Measurements from ENCODE around the gene FAM234B. TPM values are rescaled to one million over a fixed set of nuclear protein-coding genes. Genes with fewer than 3 reads are reported as not detected.

FAM234B gene
- total RNA-seq, 1 donor from 2014 or later: 3.7 TPM

- Histone ChIP-seq H3K27me3 (ENCODE audit: control insufficient read depth in 3 of 3, insufficient read depth in 3 of 3, low read length in 3 of 3) (no peaks in the 10 kb centered on the region), H3K27ac (ENCODE audit: low read depth, low read length) (no peak overlapping the region), H3K4me3 (ENCODE audit: low read length in 3 of 3) (no peak overlapping the region), H3K9ac (ENCODE audit: low read depth in 1 of 3, low read length in 3 of 3) (no peak overlapping the region), H3K36me3 (ENCODE audit: control insufficient read depth in 3 of 3, insufficient read depth in 3 of 3, low read length in 3 of 3) (no peaks in the 10 kb centered on the region), H3K9me3 (ENCODE audit: control insufficient read depth in 3 of 3, low read length in 3 of 3) (no peaks in the 10 kb centered on the region), H3K4me1 (ENCODE audit: control insufficient read depth in 3 of 3, insufficient read depth in 3 of 3, low read length in 3 of 3) (peaks cover 0 to 2% (median 0%) of the 10 kb centered on the region in 3 donors)
Measured at GRCh38 chr12:13121568-13121967, 77.4 kb downstream of the FAM234B start.

- Histone ChIP-seq H3K27me3 (ENCODE audit: control insufficient read depth in 3 of 3, insufficient read depth in 3 of 3, low read length in 3 of 3) (no peaks in the 10 kb centered on the region), H3K9me3 (ENCODE audit: control insufficient read depth in 3 of 3, low read length in 3 of 3) (no peaks in the 10 kb centered on the region), H3K4me1 (ENCODE audit: control insufficient read depth in 3 of 3, insufficient read depth in 3 of 3, low read length in 3 of 3) (no peaks in the 10 kb centered on the region), H3K27ac (ENCODE audit: low read depth, low read length) (no peak overlapping the region), H3K36me3 (ENCODE audit: control insufficient read depth in 3 of 3, insufficient read depth in 3 of 3, low read length in 3 of 3) (no peaks in the 10 kb centered on the region), H3K9ac (ENCODE audit: low read depth in 1 of 3, low read length in 3 of 3) (no peak overlapping the region), H3K4me3 (ENCODE audit: low read length in 3 of 3) (no peak overlapping the region)
Measured at GRCh38 chr12:13124656-13125505, 80.7 kb downstream of the FAM234B start.

- Histone ChIP-seq H3K9ac (ENCODE audit: low read depth in 1 of 3, low read length in 3 of 3) (no peak overlapping the region), H3K27ac (ENCODE audit: low read depth, low read length) (no peak overlapping the region), H3K27me3 (ENCODE audit: control insufficient read depth in 3 of 3, insufficient read depth in 3 of 3, low read length in 3 of 3) (no peaks in the 10 kb centered on the region), H3K4me1 (ENCODE audit: control insufficient read depth in 3 of 3, insufficient read depth in 3 of 3, low read length in 3 of 3) (no peaks in the 10 kb centered on the region), H3K36me3 (ENCODE audit: control insufficient read depth in 3 of 3, insufficient read depth in 3 of 3, low read length in 3 of 3) (no peaks in the 10 kb centered on the region), H3K9me3 (ENCODE audit: control insufficient read depth in 3 of 3, low read length in 3 of 3) (no peaks in the 10 kb centered on the region), H3K4me3 (ENCODE audit: low read length in 3 of 3) (no peak overlapping the region)
Measured at GRCh38 chr12:13125996-13126395, 81.8 kb downstream of the FAM234B start.

GRCh38 chr12:13126494-13126893 is 82.3 kb downstream of the FAM234B start:
- H3K36me3 ChIP-seq (ENCODE audit: control insufficient read depth in 3 of 3, insufficient read depth in 3 of 3, low read length in 3 of 3): no peaks in the 10 kb centered on the region
- no peaks in the 10 kb centered on the region for H3K27me3 ChIP-seq (ENCODE audit: control insufficient read depth in 3 of 3, insufficient read depth in 3 of 3, low read length in 3 of 3)
- no peaks in the 10 kb centered on the region for H3K9me3 ChIP-seq (ENCODE audit: control insufficient read depth in 3 of 3, low read length in 3 of 3)
- H3K4me3 ChIP-seq (ENCODE audit: low read length in 3 of 3): no peak overlapping the region
- no peak overlapping the region for H3K9ac ChIP-seq (ENCODE audit: low read depth in 1 of 3, low read length in 3 of 3)
- H3K4me1 ChIP-seq (ENCODE audit: control insufficient read depth in 3 of 3, insufficient read depth in 3 of 3, low read length in 3 of 3): no peaks in the 10 kb centered on the region
- H3K27ac ChIP-seq (ENCODE audit: low read depth, low read length): no peak overlapping the region

- Histone ChIP-seq H3K4me1 (ENCODE audit: control insufficient read depth in 3 of 3, insufficient read depth in 3 of 3, low read length in 3 of 3) (no peaks in the 10 kb centered on the region), H3K9ac (ENCODE audit: low read depth in 1 of 3, low read length in 3 of 3) (no peak overlapping the region), H3K36me3 (ENCODE audit: control insufficient read depth in 3 of 3, insufficient read depth in 3 of 3, low read length in 3 of 3) (no peaks in the 10 kb centered on the region), H3K27me3 (ENCODE audit: control insufficient read depth in 3 of 3, insufficient read depth in 3 of 3, low read length in 3 of 3) (no peaks in the 10 kb centered on the region), H3K4me3 (ENCODE audit: low read length in 3 of 3) (no peak overlapping the region), H3K27ac (ENCODE audit: low read depth, low read length) (no peak overlapping the region), H3K9me3 (ENCODE audit: control insufficient read depth in 3 of 3, low read length in 3 of 3) (no peaks in the 10 kb centered on the region)
Measured at GRCh38 chr12:13127444-13127843, 83.3 kb downstream of the FAM234B start.

- Histone ChIP-seq H3K27ac (ENCODE audit: low read depth, low read length) (no peak overlapping the region), H3K4me3 (ENCODE audit: low read length in 3 of 3) (no peak overlapping the region), H3K4me1 (ENCODE audit: control insufficient read depth in 3 of 3, insufficient read depth in 3 of 3, low read length in 3 of 3) (no peaks in the 10 kb centered on the region), H3K27me3 (ENCODE audit: control insufficient read depth in 3 of 3, insufficient read depth in 3 of 3, low read length in 3 of 3) (no peaks in the 10 kb centered on the region), H3K9me3 (ENCODE audit: control insufficient read depth in 3 of 3, low read length in 3 of 3) (no peaks in the 10 kb centered on the region), H3K9ac (ENCODE audit: low read depth in 1 of 3, low read length in 3 of 3) (no peak overlapping the region), H3K36me3 (ENCODE audit: control insufficient read depth in 3 of 3, insufficient read depth in 3 of 3, low read length in 3 of 3) (no peaks in the 10 kb centered on the region)
Measured at GRCh38 chr12:13128291-13128965, 84.2 kb downstream of the FAM234B start.

- Histone ChIP-seq H3K27me3 (ENCODE audit: control insufficient read depth in 3 of 3, insufficient read depth in 3 of 3, low read length in 3 of 3) (no peaks in the 10 kb centered on the region), H3K9ac (ENCODE audit: low read depth in 1 of 3, low read length in 3 of 3) (no peak overlapping the region), H3K4me1 (ENCODE audit: control insufficient read depth in 3 of 3, insufficient read depth in 3 of 3, low read length in 3 of 3) (no peaks in the 10 kb centered on the region), H3K36me3 (ENCODE audit: control insufficient read depth in 3 of 3, insufficient read depth in 3 of 3, low read length in 3 of 3) (no peaks in the 10 kb centered on the region), H3K27ac (ENCODE audit: low read depth, low read length) (no peak overlapping the region), H3K4me3 (ENCODE audit: low read length in 3 of 3) (no peak overlapping the region), H3K9me3 (ENCODE audit: control insufficient read depth in 3 of 3, low read length in 3 of 3) (no peaks in the 10 kb centered on the region)
Measured at GRCh38 chr12:13130981-13131380, 86.8 kb downstream of the FAM234B start.

Other genes with a start within 250 kb of the FAM234B start
- 70.5 TPM for gene DDX47, start 231.0 kb upstream of the FAM234B start, total RNA-seq
- 1.0 TPM for gene GPRC5A, start 152.8 kb upstream of the FAM234B start, total RNA-seq
- not detected for gene GPRC5D, start 92.2 kb upstream of the FAM234B start, total RNA-seq
- 16.2 TPM for gene HEBP1, start 44.1 kb upstream of the FAM234B start, total RNA-seq
- 6.8 TPM for gene GSG1, start 59.3 kb downstream of the FAM234B start, total RNA-seq
- gene EMP1, start 152.3 kb downstream of the FAM234B start, total RNA-seq: 40.2 TPM

Data from skeletal muscle tissue (tissue), 4 donors.